ENCODE measurements around the gene OR5AU1. TPM values are rescaled to one million over a fixed set of nuclear protein-coding genes. Genes with fewer than 3 reads are reported as not detected.

Gene OR5AU1
- total RNA-seq: not detected in 2 replicates
- not detected in 2 replicates for polyA plus RNA-seq

- H3K4me3 ChIP-seq: no peak within 1 kb of the TSS
- DNase-seq (ENCODE audit: low read depth in 1 of 2, low spot score in 1 of 2): no peak
- no peaks in the 10 kb centered on the region for H3K27me3 ChIP-seq
- no peak for TF ChIP-seq CTCF (IDR thresholded peaks at IDR 0.05; ENCODE audit: low read depth, low read length)
- no peaks in the 10 kb centered on the region for H3K9me3 ChIP-seq (ENCODE audit: low read depth)
- no peaks in the 10 kb centered on the region for H3K4me1 ChIP-seq (ENCODE audit: low read depth)
- H3K36me3 ChIP-seq: no peaks in the 10 kb centered on the region
- H3K27ac ChIP-seq: no peak within 1 kb of the TSS
Measured at GRCh38 chr14:21155963-21156362, at the start of gene OR5AU1. TSS of gene OR5AU1 (minus strand) at chr14:21156063. CDS start at chr14:21155872, 191 bp downstream.

- Histone ChIP-seq H3K27me3 (no peaks in the 10 kb centered on the region), H3K4me3 (no peak overlapping the region), H3K9me3 (ENCODE audit: low read depth) (no peaks in the 10 kb centered on the region), H3K27ac (peak overlapping the region; percentile 63), H3K36me3 (peaks cover 29% of the 10 kb centered on the region), H3K4me1 (ENCODE audit: low read depth) (peaks cover 7% of the 10 kb centered on the region)
- TF ChIP-seq CTCF (IDR thresholded peaks at IDR 0.05; ENCODE audit: low read depth, low read length): no peak
- no peak for DNase-seq (ENCODE audit: low read depth in 1 of 2, low spot score in 1 of 2)
Measured at GRCh38 chr14:21205026-21205677, 49.3 kb upstream of the OR5AU1 start.

- Histone ChIP-seq H3K4me1 (ENCODE audit: low read depth) (peaks cover 7% of the 10 kb centered on the region), H3K27me3 (no peaks in the 10 kb centered on the region), H3K36me3 (peaks cover 21% of the 10 kb centered on the region), H3K27ac (peak overlapping the region; percentile 63), H3K4me3 (no peak overlapping the region), H3K9me3 (ENCODE audit: low read depth) (no peaks in the 10 kb centered on the region)
- DNase-seq (ENCODE audit: low read depth in 1 of 2, low spot score in 1 of 2): no peak
- TF ChIP-seq CTCF (IDR thresholded peaks at IDR 0.05; ENCODE audit: low read depth, low read length): no peak
Measured at GRCh38 chr14:21204167-21205025, 48.5 kb upstream of the OR5AU1 start.

- Histone ChIP-seq H3K4me1 (ENCODE audit: low read depth) (peaks cover 7% of the 10 kb centered on the region), H3K9me3 (ENCODE audit: low read depth) (no peaks in the 10 kb centered on the region), H3K36me3 (peaks cover 14% of the 10 kb centered on the region), H3K4me3 (no peak overlapping the region), H3K27ac (peak overlapping the region; percentile 63), H3K27me3 (no peaks in the 10 kb centered on the region)
- TF ChIP-seq CTCF (IDR thresholded peaks at IDR 0.05; ENCODE audit: low read depth, low read length): no peak
- no peak for DNase-seq (ENCODE audit: low read depth in 1 of 2, low spot score in 1 of 2)
Measured at GRCh38 chr14:21203470-21204166, 47.8 kb upstream of the OR5AU1 start.

- H3K4me3 ChIP-seq: no peak overlapping the region
- no peaks in the 10 kb centered on the region for H3K9me3 ChIP-seq (ENCODE audit: low read depth)
- peaks cover 7% of the 10 kb centered on the region for H3K4me1 ChIP-seq (ENCODE audit: low read depth)
- peak overlapping the region; percentile 63 for H3K27ac ChIP-seq
- TF ChIP-seq CTCF (IDR thresholded peaks at IDR 0.05; ENCODE audit: low read depth, low read length): no peak
- H3K27me3 ChIP-seq: no peaks in the 10 kb centered on the region
- no peak for DNase-seq (ENCODE audit: low read depth in 1 of 2, low spot score in 1 of 2)
- peaks cover 5% of the 10 kb centered on the region for H3K36me3 ChIP-seq
Measured at GRCh38 chr14:21202463-21203358, 46.8 kb upstream of the OR5AU1 start.

Measured in cardiac muscle cell (in vitro differentiated cells and primary cell).